ENCODE data around the gene IL11RA. TPM values are rescaled to one million over a fixed set of nuclear protein-coding genes. Genes with fewer than 3 reads are reported as not detected.

IL11RA gene
- total RNA-seq, 1 donor from 2014 or later, result 53.8 TPM

- DNase-seq (ENCODE audit: extremely low spot score, unreplicated experiment), result no peak
- Mint-ChIP-seq H3K27me3 (no peaks in the 10 kb centered on the region), H3K36me3 (peaks cover 8% of the 10 kb centered on the region), H3K4me3 (no peak overlapping the region), H3K4me1 (ENCODE audit: unreplicated experiment) (peaks cover 6% of the 10 kb centered on the region), H3K27ac (no peak overlapping the region), H3K9me3 (no peaks in the 10 kb centered on the region)
- TF ChIP-seq CTCF (conservative IDR thresholded peaks at IDR 0.05), result no peak
Measured at GRCh38 chr9:34689116-34689470, 37.1 kb downstream of the IL11RA start.

- Mint-ChIP-seq H3K9me3 (no peaks in the 10 kb centered on the region), H3K4me3 (no peak overlapping the region), H3K4me1 (ENCODE audit: unreplicated experiment) (peaks cover 6% of the 10 kb centered on the region), H3K27ac (no peak overlapping the region), H3K27me3 (no peaks in the 10 kb centered on the region), H3K36me3 (peaks cover 5% of the 10 kb centered on the region)
- DNase-seq (ENCODE audit: extremely low spot score, unreplicated experiment), result no peak
- no peak for TF ChIP-seq CTCF (conservative IDR thresholded peaks at IDR 0.05)
Measured at GRCh38 chr9:34689512-34689911, 37.5 kb downstream of the IL11RA start.

- peaks cover 6% of the 10 kb centered on the region for H3K4me1 Mint-ChIP-seq (ENCODE audit: unreplicated experiment)
- H3K27me3 Mint-ChIP-seq, result no peaks in the 10 kb centered on the region
- H3K27ac Mint-ChIP-seq, result no peak within 1 kb of the TSS
- H3K9me3 Mint-ChIP-seq, result no peaks in the 10 kb centered on the region
- TF ChIP-seq CTCF (conservative IDR thresholded peaks at IDR 0.05), result no peak
- DNase-seq (ENCODE audit: extremely low spot score, unreplicated experiment), result no peak
- H3K4me3 Mint-ChIP-seq, result no peak within 1 kb of the TSS
- H3K36me3 Mint-ChIP-seq, result peaks cover 4% of the 10 kb centered on the region
Measured at GRCh38 chr9:34690983-34691935, 39.3 kb downstream of the IL11RA start, which contains the start of gene CCL19. Gene CCL19 (minus strand): TSS chr9:34691276. CDS start chr9:34691139, 137 bp downstream.

- H3K9me3 Mint-ChIP-seq, result no peaks in the 10 kb centered on the region
- no peak for TF ChIP-seq CTCF (conservative IDR thresholded peaks at IDR 0.05)
- H3K4me3 Mint-ChIP-seq, result no peak overlapping the region
- no peak overlapping the region for H3K27ac Mint-ChIP-seq
- peaks cover 6% of the 10 kb centered on the region for H3K4me1 Mint-ChIP-seq (ENCODE audit: unreplicated experiment)
- H3K36me3 Mint-ChIP-seq, result peaks cover 4% of the 10 kb centered on the region
- no peaks in the 10 kb centered on the region for H3K27me3 Mint-ChIP-seq
- no peak for DNase-seq (ENCODE audit: extremely low spot score, unreplicated experiment)
Measured at GRCh38 chr9:34691936-34692315, 39.9 kb downstream of the IL11RA start.

GRCh38 chr9:34693560-34693959, 41.6 kb downstream of the IL11RA start:
- Mint-ChIP-seq H3K9me3 (no peaks in the 10 kb centered on the region), H3K27me3 (peaks cover 11% of the 10 kb centered on the region), H3K36me3 (peaks cover 4% of the 10 kb centered on the region), H3K4me1 (ENCODE audit: unreplicated experiment) (no peaks in the 10 kb centered on the region), H3K27ac (no peak overlapping the region), H3K4me3 (no peak overlapping the region)
- DNase-seq (ENCODE audit: extremely low spot score, unreplicated experiment), result no peak
- no peak for TF ChIP-seq CTCF (conservative IDR thresholded peaks at IDR 0.05)

Measured in type B pancreatic cell (in vitro differentiated cells).